GM12875 (cell line): Measurements from ENCODE around the gene POLR3G.

Source experiments
- H3K4me3 ChIP-seq: one replicate; pipeline ENCODE4 v1.5.1; 2011; ENCODE audit warnings: low read depth, low read length, control low read depth
- CTCF ChIP-seq: IDR thresholded peaks from 2 replicates; pipeline ENCODE4 v1.5.1; 2011; ENCODE audit warnings: low read depth, mild to moderate bottlenecking, control low read depth, inconsistent platforms, low read length, moderate library complexity, borderline replicate concordance; ENCODE audit not compliant: insufficient read depth

The POLR3G gene

GRCh38 chr5:90503596-90503995, 28.9 kb downstream of the POLR3G start:
- no peak overlapping the region for H3K4me3 ChIP-seq
- no peak for TF ChIP-seq CTCF

GRCh38 chr5:90504743-90505142, 30.1 kb downstream of the POLR3G start:
- no peak for TF ChIP-seq CTCF

GRCh38 chr5:90506221-90506620, 31.6 kb downstream of the POLR3G start:
- no peak for TF ChIP-seq CTCF
- H3K4me3 ChIP-seq: no peak overlapping the region

More at GRCh38 chr5:90504743-90505142, 30.1 kb downstream of the POLR3G start:
- no peak overlapping the region for H3K4me3 ChIP-seq

- TF ChIP-seq CTCF: no peak
- H3K4me3 ChIP-seq: no peak overlapping the region
Observed at GRCh38 chr5:90510438-90510837, 35.8 kb downstream of the POLR3G start.

- no peak overlapping the region for H3K4me3 ChIP-seq
- no peak for TF ChIP-seq CTCF
Observed at GRCh38 chr5:90514520-90514919, 39.9 kb downstream of the POLR3G start.

- no peak overlapping the region for H3K4me3 ChIP-seq
- TF ChIP-seq CTCF: no peak
Observed at GRCh38 chr5:90518661-90519060, 44.0 kb downstream of the POLR3G start.

GRCh38 chr5:90519081-90519480, 44.4 kb downstream of the POLR3G start:
- no peak for TF ChIP-seq CTCF
- no peak overlapping the region for H3K4me3 ChIP-seq
